BLaER1 (cell line): Measurements from ENCODE around the gene SLC12A3.

ENCODE experiments used
- H3K27ac ChIP-seq: shearing (Covaris generic); formaldehyde crosslinking; 2 replicates; pipeline ENCODE4 v1.8.1; 2022
- H3K27me3 ChIP-seq: shearing (Covaris generic); formaldehyde crosslinking; 2 replicates; pipeline ENCODE4 v1.8.1; 2022
- H3K36me3 ChIP-seq: shearing (Covaris generic); formaldehyde crosslinking; 2 replicates; pipeline ENCODE4 v1.8.1; 2022
- H3K4me1 ChIP-seq: shearing (Covaris generic); formaldehyde crosslinking; 2 replicates; pipeline ENCODE4 v1.8.1; 2022
- H3K4me2 ChIP-seq: shearing (Covaris generic); formaldehyde crosslinking; 2 replicates; pipeline ENCODE4 v1.8.1; 2022
- H3K4me3 ChIP-seq: shearing (Covaris generic); formaldehyde crosslinking; 2 replicates; pipeline ENCODE4 v1.8.1; 2022
- H3K9ac ChIP-seq: shearing (Covaris generic); formaldehyde crosslinking; 2 replicates; pipeline ENCODE4 v1.8.1; 2022
- H3K9me3 ChIP-seq: shearing (Covaris generic); formaldehyde crosslinking; 2 replicates; pipeline ENCODE4 v1.8.1; 2022
- H4K20me1 ChIP-seq: shearing (Covaris generic); formaldehyde crosslinking; 2 replicates; pipeline ENCODE4 v1.8.1; 2022
- Cebpa-rat ChIP-seq: shearing (Covaris generic); IDR thresholded peaks from 2 replicates; pipeline ENCODE4 v1.8.1; 2022

Gene SLC12A3

GRCh38 chr16:56830669-56831068, 34.3 kb upstream of the SLC12A3 start:
- Histone ChIP-seq H3K27ac (no peak overlapping the region), H3K27me3 (no peaks in the 10 kb centered on the region; the same call in 1 of the 2 replicates), H3K4me2 (peak overlapping the region; percentile 10; the same call in 1 of the 2 replicates), H3K36me3 (peaks cover 90% of the 10 kb centered on the region), H4K20me1 (peaks cover 59% of the 10 kb centered on the region), H3K4me3 (no peak overlapping the region), H3K4me1 (peaks cover 27% of the 10 kb centered on the region), H3K9me3 (no peaks in the 10 kb centered on the region), H3K9ac (no peak overlapping the region)
- TF ChIP-seq Cebpa-rat: no peak

GRCh38 chr16:56832768-56833167, 32.2 kb upstream of the SLC12A3 start:
- no peak for TF ChIP-seq Cebpa-rat
- Histone ChIP-seq H3K4me3 (no peak overlapping the region), H3K27ac (no peak overlapping the region), H3K27me3 (no peaks in the 10 kb centered on the region; the same call in 1 of the 2 replicates), H3K4me1 (peaks cover 27% of the 10 kb centered on the region), H3K36me3 (peaks cover 91% of the 10 kb centered on the region), H3K9me3 (no peaks in the 10 kb centered on the region), H3K9ac (no peak overlapping the region), H4K20me1 (peaks cover 59% of the 10 kb centered on the region), H3K4me2 (peak overlapping the region; percentile 72)

GRCh38 chr16:56833243-56833970, 31.6 kb upstream of the SLC12A3 start:
- Histone ChIP-seq H3K27ac (no peak overlapping the region), H3K4me1 (peaks cover 27% of the 10 kb centered on the region), H3K36me3 (peaks cover 95% of the 10 kb centered on the region), H3K4me2 (peak overlapping the region; percentile 72), H3K27me3 (no peaks in the 10 kb centered on the region; the same call in 1 of the 2 replicates), H3K4me3 (no peak overlapping the region), H4K20me1 (peaks cover 59% of the 10 kb centered on the region), H3K9me3 (no peaks in the 10 kb centered on the region), H3K9ac (no peak overlapping the region)
- no peak for TF ChIP-seq Cebpa-rat

GRCh38 chr16:56835320-56835719, 29.7 kb upstream of the SLC12A3 start:
- Histone ChIP-seq H3K27me3 (no peaks in the 10 kb centered on the region; the same call in 1 of the 2 replicates), H3K4me2 (no peak overlapping the region), H3K9me3 (no peaks in the 10 kb centered on the region), H3K9ac (no peak overlapping the region), H3K36me3 (peaks cover 95% of the 10 kb centered on the region), H3K4me1 (peaks cover 20% of the 10 kb centered on the region), H3K4me3 (no peak overlapping the region), H4K20me1 (peaks cover 41% of the 10 kb centered on the region), H3K27ac (no peak overlapping the region)
- TF ChIP-seq Cebpa-rat: no peak

- Histone ChIP-seq H3K9me3 (no peaks in the 10 kb centered on the region), H3K36me3 (peaks cover 97% of the 10 kb centered on the region), H3K4me1 (peaks cover 16% of the 10 kb centered on the region), H3K27ac (no peak overlapping the region), H3K9ac (no peak overlapping the region), H4K20me1 (peaks cover 28% of the 10 kb centered on the region), H3K27me3 (no peaks in the 10 kb centered on the region; the same call in 1 of the 2 replicates), H3K4me3 (no peak overlapping the region), H3K4me2 (no peak overlapping the region)
- TF ChIP-seq Cebpa-rat: no peak
Observed at GRCh38 chr16:56836410-56837230, 28.4 kb upstream of the SLC12A3 start.

- Histone ChIP-seq H3K36me3 (peaks cover 99% of the 10 kb centered on the region), H3K4me2 (no peak overlapping the region), H3K4me1 (peaks cover 3% of the 10 kb centered on the region)
Observed at GRCh38 chr16:56838622-56839337, 26.2 kb upstream of the SLC12A3 start.

GRCh38 chr16:56841233-56841632, 23.8 kb upstream of the SLC12A3 start:
- H3K27ac ChIP-seq: no peak overlapping the region
- no peaks in the 10 kb centered on the region for H4K20me1 ChIP-seq
- H3K27me3 ChIP-seq: no peaks in the 10 kb centered on the region
- no peak for TF ChIP-seq Cebpa-rat
- H3K4me2 ChIP-seq: no peak overlapping the region
- H3K9ac ChIP-seq: no peak overlapping the region
- no peaks in the 10 kb centered on the region for H3K4me1 ChIP-seq
- H3K9me3 ChIP-seq: no peaks in the 10 kb centered on the region
- H3K4me3 ChIP-seq: no peak overlapping the region
- H3K36me3 ChIP-seq: peaks cover 100% of the 10 kb centered on the region

More at GRCh38 chr16:56838622-56839337, 26.2 kb upstream of the SLC12A3 start:
- no peaks in the 10 kb centered on the region for H3K27me3 ChIP-seq
- no peak overlapping the region for H3K4me3 ChIP-seq
- peaks cover 7% of the 10 kb centered on the region for H4K20me1 ChIP-seq
- TF ChIP-seq Cebpa-rat: no peak
- no peak overlapping the region for H3K27ac ChIP-seq
- no peaks in the 10 kb centered on the region for H3K9me3 ChIP-seq
- no peak overlapping the region for H3K9ac ChIP-seq

- Histone ChIP-seq H3K27ac (no peak overlapping the region), H3K36me3 (peaks cover 97% of the 10 kb centered on the region), H3K4me2 (no peak overlapping the region), H3K4me1 (no peaks in the 10 kb centered on the region), H3K9me3 (no peaks in the 10 kb centered on the region), H3K4me3 (no peak overlapping the region), H4K20me1 (no peaks in the 10 kb centered on the region), H3K27me3 (no peaks in the 10 kb centered on the region), H3K9ac (no peak overlapping the region)
- no peak for TF ChIP-seq Cebpa-rat
Observed at GRCh38 chr16:56841659-56842058, 23.3 kb upstream of the SLC12A3 start.

- no peaks in the 10 kb centered on the region for H4K20me1 ChIP-seq
- TF ChIP-seq Cebpa-rat: no peak
- H3K4me3 ChIP-seq: no peak overlapping the region
- no peak overlapping the region for H3K27ac ChIP-seq
- no peak overlapping the region for H3K4me2 ChIP-seq
- peaks cover 3% of the 10 kb centered on the region for H3K4me1 ChIP-seq
- H3K9me3 ChIP-seq: no peaks in the 10 kb centered on the region
- H3K27me3 ChIP-seq: no peaks in the 10 kb centered on the region
- H3K36me3 ChIP-seq: peaks cover 93% of the 10 kb centered on the region
- H3K9ac ChIP-seq: no peak overlapping the region
Observed at GRCh38 chr16:56842133-56842532, 22.9 kb upstream of the SLC12A3 start.
